Adrenal gland (tissue), 5 donors: ENCODE results near the gene SPOCK1.

Experiments
- CTCF ChIP-seq, 6 experiments: fragments of 450-650 bp in 4 of 6; fragments of 200-600 bp in 2 of 6; sonication (generic) in 1 of 6; IDR thresholded peaks; 1 replicate in 5 of 6; 2 replicates in 1 of 6; pipeline versions ENCODE4 v1.5.1 to v1.8.0; 2016 to 2021; ENCODE audit warnings: antibody characterized with exemption in 6 of 6, mild to moderate bottlenecking in 2 of 6, moderate library complexity in 1 of 6
- POLR2A ChIP-seq, 2 donors: fragments of 450-650 bp; IDR thresholded peaks; one replicate each; pipeline ENCODE4 v1.6.1; 2017; ENCODE audit warnings: antibody characterized with exemption in 2 of 2, mild to moderate bottlenecking in 2 of 2, moderate library complexity in 1 of 2
- donor health status: DM: no; HTN: no; CAD: no.

DNA sequence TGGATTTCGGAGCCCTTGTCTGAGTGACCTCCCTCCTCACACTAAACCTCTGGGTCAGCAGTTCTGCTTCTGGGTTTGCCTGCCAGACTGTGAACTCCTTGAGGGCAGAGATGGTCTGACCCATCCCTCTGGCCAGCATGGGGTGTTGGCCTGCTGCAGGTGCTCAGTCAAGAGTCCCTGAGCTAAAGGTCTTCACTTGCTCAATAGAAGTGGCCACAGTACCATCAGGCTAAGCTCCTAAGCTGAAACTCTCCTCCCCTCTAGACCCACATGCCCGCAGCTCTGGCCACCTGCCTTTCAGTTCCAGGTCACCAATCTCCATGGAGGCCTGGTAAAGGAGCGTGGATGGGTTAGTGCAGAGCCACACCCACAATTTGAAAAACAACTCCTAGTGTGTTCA is 316.6 kb downstream of the SPOCK1 start:
- TF ChIP-seq CTCF (IDR thresholded peaks at IDR 0.05) = no peak
- TF ChIP-seq POLR2A (IDR thresholded peaks at IDR 0.05) = no peak
